GM12878 (cell line): ENCODE measurements around the gene ICE1. TPM values are rescaled to one million over a fixed set of nuclear protein-coding genes. Genes with fewer than 3 reads are reported as not detected.
A peak's percentile ranks its signal among the peaks of the same experiment; 100 is the strongest.

Experiments used
- ATF7 ChIP-seq: fragments of 450-650 bp; IDR thresholded peaks from 2 replicates; pipeline ENCODE4 v1.6.1; 2016; ENCODE audit warnings: low read depth, mild to moderate bottlenecking
- CHD1 ChIP-seq: IDR thresholded peaks from 2 replicates; pipeline ENCODE4 v1.6.1; 2012; ENCODE audit warnings: low read depth, low read length, improper control_type of control experiment
- FOXM1 ChIP-seq: IDR thresholded peaks from 2 replicates; pipeline ENCODE4 v1.6.1; 2012; ENCODE audit warnings: low read depth, mild to moderate bottlenecking, inconsistent platforms, low read length, moderate library complexity
- PAX5 ChIP-seq: IDR thresholded peaks from 2 replicates; pipeline ENCODE4 v1.6.1; 2011; ENCODE audit warnings: low read depth, low read length, borderline replicate concordance
- RAD21 ChIP-seq: IDR thresholded peaks from 2 replicates; pipeline ENCODE4 v1.6.1; 2011; ENCODE audit warnings: mild to moderate bottlenecking, low read depth, low read length, moderate library complexity; ENCODE audit not compliant: insufficient read depth
- YBX1 ChIP-seq: fragments of 450-650 bp; IDR thresholded peaks from 2 replicates; pipeline ENCODE4 v1.6.1; 2016; ENCODE audit warnings: antibody characterized with exemption
- ZNF622 ChIP-seq: fragments of 450-650 bp; IDR thresholded peaks from 2 replicates; pipeline ENCODE4 v1.6.1; 2017; ENCODE audit warnings: mild to moderate bottlenecking, inconsistent platforms
- polyA plus RNA-seq, 11 experiments: library from polyadenylated mRNA; depleted of rRNA in 4 of 11; unstranded in 6 of 11; stranded (reverse) in 5 of 11; fragments of >200 nt; fragmentation: Nextera tagmentation in 4 of 11; fragmentation: Illumina TruSeq in 1 of 11; extraction: Ambion mirVana in 4 of 11; extraction: Trizol in 1 of 11; gene quantifications; 1 replicate in 1 of 11; 2 replicates in 10 of 11; pipeline versions ENCODE4 v1.2.1 to v1.2.3, GENCODE V29; 2011 to 2016; ENCODE audit warnings: inconsistent platforms in 2 of 11, missing spikeins in 2 of 11, low read depth in 1 of 11
- total RNA-seq, 4 experiments: library from RNA; depleted of rRNA in 3 of 4; stranded (reverse); fragments of >200 nt in 3 of 4; fragmentation: Illumina TruSeq in 1 of 4; extraction: Trizol in 1 of 4; gene quantifications; 2 replicates each; pipeline versions ENCODE4 v1.2.1 to v1.2.3, GENCODE V29; 2013 to 2021
- TF ChIP-seq, protein P1 (sequence below): IDR thresholded peaks from 2 replicates; pipeline ENCODE4 v1.6.1; 2011; ENCODE audit warnings: borderline replicate concordance, low read depth, mild to moderate bottlenecking, moderate library complexity, mixed read lengths, low read length; ENCODE audit not compliant: insufficient read depth; ENCODE audit errors: extremely low read length
- TF ChIP-seq, protein P2 (sequence below), 3 experiments: IDR thresholded peaks in 2 of 3; conservative IDR thresholded peaks in 1 of 3; 2 replicates each; pipeline ENCODE4 v1.5.1; 2011; ENCODE audit warnings: low read depth in 3 of 3, low read length in 3 of 3, mild to moderate bottlenecking in 3 of 3, control low read depth in 2 of 3, moderate library complexity in 2 of 3, inconsistent platforms in 1 of 3, mixed read lengths in 1 of 3; ENCODE audit not compliant: control insufficient read depth in 2 of 3, insufficient read depth in 1 of 3; ENCODE audit errors: extremely low read depth in 1 of 3
- TF ChIP-seq, protein P3 (sequence below): IDR thresholded peaks from 2 replicates; pipeline ENCODE4 v1.6.1; 2012; ENCODE audit warnings: mild to moderate bottlenecking, low read depth, low read length
- TF ChIP-seq, protein P4 (sequence below): fragments of 450-650 bp; IDR thresholded peaks from 2 replicates; pipeline ENCODE4 v1.6.1; 2018; ENCODE audit warnings: mild to moderate bottlenecking, low read depth, moderate library complexity; ENCODE audit not compliant: partially characterized antibody

The ICE1 gene
- total and polyA plus RNA-seq, 10 of the 15 experiments (the other 5 are each of a cell fraction or from before 2014, with no cell fraction given), result 3.8 to 31.4 (median 18.9) TPM

DNA sequence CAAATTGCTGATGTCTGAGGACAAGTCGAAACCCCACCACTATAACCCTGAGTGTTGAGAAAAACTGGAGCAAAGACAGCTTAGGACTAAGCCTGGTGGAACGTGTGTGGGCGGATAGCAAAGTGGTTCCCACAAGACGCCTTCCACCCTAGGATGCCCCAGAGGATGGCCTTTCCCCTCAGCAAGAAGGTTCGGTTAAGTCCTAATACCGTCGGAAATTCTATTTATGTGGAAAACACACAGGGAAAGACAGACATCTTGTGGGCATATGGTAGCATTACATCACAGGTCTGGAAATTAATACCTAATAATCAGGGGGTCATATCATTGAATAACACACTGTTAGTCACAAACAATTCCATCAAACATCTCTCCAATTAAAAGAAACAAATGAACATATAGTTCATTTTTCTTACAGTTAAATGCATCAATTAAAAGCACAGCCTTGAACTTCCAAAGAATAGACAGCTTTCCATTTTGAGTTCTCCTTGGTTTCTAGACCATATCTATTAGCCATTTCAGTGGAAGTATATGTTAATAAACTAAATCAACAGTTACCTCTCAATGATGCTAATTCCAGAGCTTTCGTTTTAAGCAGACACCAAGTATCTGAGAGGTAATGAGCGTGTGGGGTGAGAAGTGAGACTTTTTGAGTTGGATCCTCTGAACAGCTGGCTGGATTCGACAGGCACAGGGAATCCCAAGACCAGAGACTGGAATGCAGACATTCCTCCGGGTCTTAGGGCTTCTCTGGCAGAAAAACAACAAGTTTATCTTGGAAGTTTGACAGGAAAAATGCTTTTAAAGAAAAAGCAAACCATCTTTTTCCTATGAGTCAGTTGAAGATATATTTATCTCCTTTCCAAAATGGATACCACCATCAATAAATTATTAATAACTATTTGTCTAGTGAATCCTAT lies 2.9 kb upstream of the ICE1 start (continued):
- TF ChIP-seq FOXM1 (0 out of 2 replicates have a peak, but pooled peaks have one; percentile 30), YBX1 (no peak), CHD1 (no peak), RAD21 (peak; percentile 90), ATF7 (0 out of 2 replicates have a peak, but pooled peaks have one; percentile 25), ZNF622 (no peak), PAX5 (no peak)
- TF ChIP-seq, protein P1, sequence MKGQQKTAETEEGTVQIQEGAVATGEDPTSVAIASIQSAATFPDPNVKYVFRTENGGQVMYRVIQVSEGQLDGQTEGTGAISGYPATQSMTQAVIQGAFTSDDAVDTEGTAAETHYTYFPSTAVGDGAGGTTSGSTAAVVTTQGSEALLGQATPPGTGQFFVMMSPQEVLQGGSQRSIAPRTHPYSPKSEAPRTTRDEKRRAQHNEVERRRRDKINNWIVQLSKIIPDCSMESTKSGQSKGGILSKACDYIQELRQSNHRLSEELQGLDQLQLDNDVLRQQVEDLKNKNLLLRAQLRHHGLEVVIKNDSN, result no peak
- TF ChIP-seq, protein P2, sequence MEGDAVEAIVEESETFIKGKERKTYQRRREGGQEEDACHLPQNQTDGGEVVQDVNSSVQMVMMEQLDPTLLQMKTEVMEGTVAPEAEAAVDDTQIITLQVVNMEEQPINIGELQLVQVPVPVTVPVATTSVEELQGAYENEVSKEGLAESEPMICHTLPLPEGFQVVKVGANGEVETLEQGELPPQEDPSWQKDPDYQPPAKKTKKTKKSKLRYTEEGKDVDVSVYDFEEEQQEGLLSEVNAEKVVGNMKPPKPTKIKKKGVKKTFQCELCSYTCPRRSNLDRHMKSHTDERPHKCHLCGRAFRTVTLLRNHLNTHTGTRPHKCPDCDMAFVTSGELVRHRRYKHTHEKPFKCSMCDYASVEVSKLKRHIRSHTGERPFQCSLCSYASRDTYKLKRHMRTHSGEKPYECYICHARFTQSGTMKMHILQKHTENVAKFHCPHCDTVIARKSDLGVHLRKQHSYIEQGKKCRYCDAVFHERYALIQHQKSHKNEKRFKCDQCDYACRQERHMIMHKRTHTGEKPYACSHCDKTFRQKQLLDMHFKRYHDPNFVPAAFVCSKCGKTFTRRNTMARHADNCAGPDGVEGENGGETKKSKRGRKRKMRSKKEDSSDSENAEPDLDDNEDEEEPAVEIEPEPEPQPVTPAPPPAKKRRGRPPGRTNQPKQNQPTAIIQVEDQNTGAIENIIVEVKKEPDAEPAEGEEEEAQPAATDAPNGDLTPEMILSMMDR (IDR thresholded peaks at IDR 0.05 in 2 of 3, conservative IDR thresholded peaks at IDR 0.05 in 1 of 3; ENCODE audit: control insufficient read depth in 2 of 3, extremely low read depth in 1 of 3, insufficient read depth in 1 of 3, low read depth in 3 of 3, low read length in 3 of 3), result peak; percentile 66 to 79 (median 70); a peak in 5 of 6 replicates
- TF ChIP-seq, protein P3, sequence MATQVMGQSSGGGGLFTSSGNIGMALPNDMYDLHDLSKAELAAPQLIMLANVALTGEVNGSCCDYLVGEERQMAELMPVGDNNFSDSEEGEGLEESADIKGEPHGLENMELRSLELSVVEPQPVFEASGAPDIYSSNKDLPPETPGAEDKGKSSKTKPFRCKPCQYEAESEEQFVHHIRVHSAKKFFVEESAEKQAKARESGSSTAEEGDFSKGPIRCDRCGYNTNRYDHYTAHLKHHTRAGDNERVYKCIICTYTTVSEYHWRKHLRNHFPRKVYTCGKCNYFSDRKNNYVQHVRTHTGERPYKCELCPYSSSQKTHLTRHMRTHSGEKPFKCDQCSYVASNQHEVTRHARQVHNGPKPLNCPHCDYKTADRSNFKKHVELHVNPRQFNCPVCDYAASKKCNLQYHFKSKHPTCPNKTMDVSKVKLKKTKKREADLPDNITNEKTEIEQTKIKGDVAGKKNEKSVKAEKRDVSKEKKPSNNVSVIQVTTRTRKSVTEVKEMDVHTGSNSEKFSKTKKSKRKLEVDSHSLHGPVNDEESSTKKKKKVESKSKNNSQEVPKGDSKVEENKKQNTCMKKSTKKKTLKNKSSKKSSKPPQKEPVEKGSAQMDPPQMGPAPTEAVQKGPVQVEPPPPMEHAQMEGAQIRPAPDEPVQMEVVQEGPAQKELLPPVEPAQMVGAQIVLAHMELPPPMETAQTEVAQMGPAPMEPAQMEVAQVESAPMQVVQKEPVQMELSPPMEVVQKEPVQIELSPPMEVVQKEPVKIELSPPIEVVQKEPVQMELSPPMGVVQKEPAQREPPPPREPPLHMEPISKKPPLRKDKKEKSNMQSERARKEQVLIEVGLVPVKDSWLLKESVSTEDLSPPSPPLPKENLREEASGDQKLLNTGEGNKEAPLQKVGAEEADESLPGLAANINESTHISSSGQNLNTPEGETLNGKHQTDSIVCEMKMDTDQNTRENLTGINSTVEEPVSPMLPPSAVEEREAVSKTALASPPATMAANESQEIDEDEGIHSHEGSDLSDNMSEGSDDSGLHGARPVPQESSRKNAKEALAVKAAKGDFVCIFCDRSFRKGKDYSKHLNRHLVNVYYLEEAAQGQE, result no peak
- TF ChIP-seq, protein P4, sequence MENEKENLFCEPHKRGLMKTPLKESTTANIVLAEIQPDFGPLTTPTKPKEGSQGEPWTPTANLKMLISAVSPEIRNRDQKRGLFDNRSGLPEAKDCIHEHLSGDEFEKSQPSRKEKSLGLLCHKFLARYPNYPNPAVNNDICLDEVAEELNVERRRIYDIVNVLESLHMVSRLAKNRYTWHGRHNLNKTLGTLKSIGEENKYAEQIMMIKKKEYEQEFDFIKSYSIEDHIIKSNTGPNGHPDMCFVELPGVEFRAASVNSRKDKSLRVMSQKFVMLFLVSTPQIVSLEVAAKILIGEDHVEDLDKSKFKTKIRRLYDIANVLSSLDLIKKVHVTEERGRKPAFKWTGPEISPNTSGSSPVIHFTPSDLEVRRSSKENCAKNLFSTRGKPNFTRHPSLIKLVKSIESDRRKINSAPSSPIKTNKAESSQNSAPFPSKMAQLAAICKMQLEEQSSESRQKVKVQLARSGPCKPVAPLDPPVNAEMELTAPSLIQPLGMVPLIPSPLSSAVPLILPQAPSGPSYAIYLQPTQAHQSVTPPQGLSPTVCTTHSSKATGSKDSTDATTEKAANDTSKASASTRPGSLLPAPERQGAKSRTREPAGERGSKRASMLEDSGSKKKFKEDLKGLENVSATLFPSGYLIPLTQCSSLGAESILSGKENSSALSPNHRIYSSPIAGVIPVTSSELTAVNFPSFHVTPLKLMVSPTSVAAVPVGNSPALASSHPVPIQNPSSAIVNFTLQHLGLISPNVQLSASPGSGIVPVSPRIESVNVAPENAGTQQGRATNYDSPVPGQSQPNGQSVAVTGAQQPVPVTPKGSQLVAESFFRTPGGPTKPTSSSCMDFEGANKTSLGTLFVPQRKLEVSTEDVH, result no peak
